ENCODE measurements around the gene DGKI. TPM values are rescaled to one million over a fixed set of nuclear protein-coding genes. Genes with fewer than 3 reads are reported as not detected.

Gene DGKI
- total RNA-seq, 4 donors from 2014 or later = 0.66 to 2.9 (median 1.7) TPM

- intact Hi-C loops (cut with DNase I) = loop anchor here (2.0 kb wide), 2 partner anchors 241 to 353 kb away; no protein-coding TSS in a partner anchor
- H3K4me1 ChIP-seq = peaks cover 4 to 21% (median 9%) of the 10 kb centered on the region in 4 donors
- WGBS = 73% methylated on average over 4 of the region's 4 CpGs
- H3K27ac ChIP-seq (replicated peaks in 1 of 4) = no peak overlapping the region
- TF ChIP-seq POLR2AphosphoS5 (IDR thresholded peaks at IDR 0.05) (no peak), EP300 (IDR thresholded peaks at IDR 0.05) (no peak), CTCF (IDR thresholded peaks at IDR 0.05) (no peak), POLR2A (IDR thresholded peaks at IDR 0.05; ENCODE audit: low read depth) (no peak)
- H3K4me3 ChIP-seq = no peak overlapping the region
- no peaks in the 10 kb centered on the region for H3K36me3 ChIP-seq
- DNase-seq (ENCODE audit: extremely low spot score) = no peak
- H3K27me3 ChIP-seq = no peaks in the 10 kb centered on the region
- no peaks in the 10 kb centered on the region for H3K9me3 ChIP-seq
Measured at GRCh38 chr7:137657476-137658189, 189.1 kb downstream of the DGKI start.

GRCh38 chr7:137656850-137657232 lies 189.9 kb downstream of the DGKI start:
- Histone ChIP-seq H3K27ac (replicated peaks in 1 of 4) (no peak overlapping the region), H3K27me3 (no peaks in the 10 kb centered on the region), H3K9me3 (no peaks in the 10 kb centered on the region), H3K4me1 (peaks cover 4 to 21% (median 9%) of the 10 kb centered on the region in 4 donors), H3K4me3 (no peak overlapping the region), H3K36me3 (no peaks in the 10 kb centered on the region)
- TF ChIP-seq POLR2AphosphoS5 (IDR thresholded peaks at IDR 0.05) (no peak), POLR2A (IDR thresholded peaks at IDR 0.05; ENCODE audit: low read depth) (no peak), CTCF (IDR thresholded peaks at IDR 0.05) (no peak), EP300 (IDR thresholded peaks at IDR 0.05) (no peak)
- no peak for DNase-seq (ENCODE audit: extremely low spot score)
- intact Hi-C loops (cut with DNase I) = loop anchor here (2.0 kb wide), 2 partner anchors 242 to 354 kb away; no protein-coding TSS in a partner anchor
- 79% methylated on average over 3 of the region's 3 CpGs for WGBS

GRCh38 chr7:137656227-137656849 lies 190.4 kb downstream of the DGKI start:
- Histone ChIP-seq H3K27ac (replicated peaks in 1 of 4) (no peak overlapping the region), H3K4me1 (peaks cover 4 to 21% (median 9%) of the 10 kb centered on the region in 4 donors), H3K27me3 (no peaks in the 10 kb centered on the region), H3K9me3 (no peaks in the 10 kb centered on the region), H3K4me3 (no peak overlapping the region), H3K36me3 (no peaks in the 10 kb centered on the region)
- 7% methylated on average over 8 of the region's 8 CpGs for WGBS
- DNase-seq (ENCODE audit: extremely low spot score) = no peak
- intact Hi-C loops (cut with DNase I) = loop anchor here (2.0 kb wide), 2 partner anchors 242 to 354 kb away; no protein-coding TSS in a partner anchor
- TF ChIP-seq CTCF (IDR thresholded peaks at IDR 0.05) (peak; percentile 78 to 85 (median 84)), POLR2A (IDR thresholded peaks at IDR 0.05; ENCODE audit: low read depth) (no peak)

GRCh38 chr7:137655804-137656203 lies 191.0 kb downstream of the DGKI start:
- Histone ChIP-seq H3K4me1 (peaks cover 4 to 21% (median 9%) of the 10 kb centered on the region in 4 donors), H3K4me3 (no peak overlapping the region), H3K36me3 (no peaks in the 10 kb centered on the region), H3K27ac (replicated peaks in 1 of 4) (no peak overlapping the region), H3K27me3 (no peaks in the 10 kb centered on the region), H3K9me3 (no peaks in the 10 kb centered on the region)
- TF ChIP-seq CTCF (IDR thresholded peaks at IDR 0.05) (no peak), POLR2AphosphoS5 (IDR thresholded peaks at IDR 0.05) (no peak), EP300 (IDR thresholded peaks at IDR 0.05) (no peak), POLR2A (IDR thresholded peaks at IDR 0.05; ENCODE audit: low read depth) (no peak)
- 77% methylated on average over 6 of the region's 6 CpGs for WGBS
- intact Hi-C loops (cut with DNase I) = loop anchor here (2.0 kb wide), 2 partner anchors 243 to 355 kb away; no protein-coding TSS in a partner anchor
- no peak for DNase-seq (ENCODE audit: extremely low spot score)
